Nephron (organoid): ENCODE data around the gene RNH1.

ENCODE experiments used
- H3K27ac Mint-ChIP-seq, 3 experiments: 2 replicates each; pipeline ENCODE4 v1.8.0; 2020; ENCODE audit warnings: mixed read lengths in 3 of 3, mild to moderate bottlenecking in 2 of 3, moderate library complexity in 1 of 3
- H3K27me3 Mint-ChIP-seq: 2 replicates; pipeline ENCODE4 v1.8.0; 2021; ENCODE audit warnings: low read depth, mild to moderate bottlenecking, moderate library complexity, mixed read lengths
- H3K36me3 Mint-ChIP-seq: 2 replicates; pipeline ENCODE4 v1.8.0; 2020; ENCODE audit warnings: low read depth, mixed read lengths
- H3K4me1 Mint-ChIP-seq: 2 replicates; pipeline ENCODE4 v1.8.0; 2020; ENCODE audit warnings: mixed read lengths
- H3K4me3 Mint-ChIP-seq, 3 experiments: 2 replicates each; pipeline ENCODE4 v1.8.0; 2020; ENCODE audit warnings: mild to moderate bottlenecking in 3 of 3, mixed read lengths in 3 of 3, moderate library complexity in 2 of 3
- H3K9me3 Mint-ChIP-seq: 2 replicates; pipeline ENCODE4 v1.8.0; 2020; ENCODE audit warnings: mixed read lengths
- TF ChIP-seq, protein P1 (sequence below), 3 experiments: fragments of 200-600 bp; sonication (generic); IDR thresholded peaks; one replicate each; pipeline ENCODE4 v1.5.0; 2021; ENCODE audit warnings: antibody characterized with exemption in 3 of 3; ENCODE audit not compliant: unreplicated experiment in 3 of 3

The RNH1 gene

DNA sequence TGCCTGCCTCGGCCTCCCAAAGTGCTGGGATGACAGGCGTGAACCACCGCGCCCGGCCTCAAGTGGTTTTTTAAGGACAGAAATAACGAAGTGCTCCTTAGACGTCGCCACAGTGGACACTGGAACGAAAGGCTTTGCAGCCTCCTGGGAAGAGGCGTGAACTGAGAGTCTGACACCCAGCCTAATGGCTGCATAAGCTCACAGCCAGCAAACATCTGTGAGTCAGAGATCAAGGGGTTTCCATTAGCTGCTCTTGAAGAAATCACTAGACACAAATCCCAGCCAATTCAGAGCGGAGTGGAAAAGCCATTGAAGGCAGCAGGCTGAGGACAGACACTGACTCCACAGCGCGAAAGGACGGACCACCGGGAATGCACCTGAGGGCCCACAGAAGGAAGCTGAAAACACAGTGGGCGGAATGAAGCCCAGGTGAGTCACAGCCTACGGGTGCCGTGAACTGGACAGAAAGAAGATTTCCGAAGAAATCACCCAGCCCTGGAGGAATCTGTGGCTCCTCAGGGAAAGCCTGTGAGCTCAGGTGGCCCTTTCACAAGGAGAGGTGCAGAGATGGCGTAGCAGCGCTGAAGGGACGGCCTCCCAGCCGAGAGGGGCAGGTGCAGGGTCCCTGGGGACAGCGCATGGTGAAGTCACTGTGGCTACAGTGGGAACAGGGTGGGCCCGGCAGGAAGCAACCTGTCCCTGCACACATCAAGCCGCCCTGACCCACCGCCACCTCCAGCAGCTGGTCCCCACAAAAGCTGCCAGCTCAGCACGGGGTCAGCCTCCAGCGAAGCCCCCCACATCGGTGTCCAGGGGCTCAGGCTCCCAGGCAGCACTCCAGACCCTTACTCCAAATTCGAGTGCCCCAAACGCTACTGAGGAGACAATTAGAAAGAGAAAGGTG, 41.9 kb upstream of the RNH1 start:
- Mint-ChIP-seq H3K27ac (no peak overlapping the region), H3K36me3 (no peaks in the 10 kb centered on the region), H3K27me3 (peaks cover 21% of the 10 kb centered on the region), H3K9me3 (no peaks in the 10 kb centered on the region), H3K4me1 (no peaks in the 10 kb centered on the region), H3K4me3 (no peak overlapping the region)
- TF ChIP-seq, protein P1, sequence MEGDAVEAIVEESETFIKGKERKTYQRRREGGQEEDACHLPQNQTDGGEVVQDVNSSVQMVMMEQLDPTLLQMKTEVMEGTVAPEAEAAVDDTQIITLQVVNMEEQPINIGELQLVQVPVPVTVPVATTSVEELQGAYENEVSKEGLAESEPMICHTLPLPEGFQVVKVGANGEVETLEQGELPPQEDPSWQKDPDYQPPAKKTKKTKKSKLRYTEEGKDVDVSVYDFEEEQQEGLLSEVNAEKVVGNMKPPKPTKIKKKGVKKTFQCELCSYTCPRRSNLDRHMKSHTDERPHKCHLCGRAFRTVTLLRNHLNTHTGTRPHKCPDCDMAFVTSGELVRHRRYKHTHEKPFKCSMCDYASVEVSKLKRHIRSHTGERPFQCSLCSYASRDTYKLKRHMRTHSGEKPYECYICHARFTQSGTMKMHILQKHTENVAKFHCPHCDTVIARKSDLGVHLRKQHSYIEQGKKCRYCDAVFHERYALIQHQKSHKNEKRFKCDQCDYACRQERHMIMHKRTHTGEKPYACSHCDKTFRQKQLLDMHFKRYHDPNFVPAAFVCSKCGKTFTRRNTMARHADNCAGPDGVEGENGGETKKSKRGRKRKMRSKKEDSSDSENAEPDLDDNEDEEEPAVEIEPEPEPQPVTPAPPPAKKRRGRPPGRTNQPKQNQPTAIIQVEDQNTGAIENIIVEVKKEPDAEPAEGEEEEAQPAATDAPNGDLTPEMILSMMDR (IDR thresholded peaks at IDR 0.05; ENCODE audit: unreplicated experiment in 3 of 3) = no peak

DNA sequence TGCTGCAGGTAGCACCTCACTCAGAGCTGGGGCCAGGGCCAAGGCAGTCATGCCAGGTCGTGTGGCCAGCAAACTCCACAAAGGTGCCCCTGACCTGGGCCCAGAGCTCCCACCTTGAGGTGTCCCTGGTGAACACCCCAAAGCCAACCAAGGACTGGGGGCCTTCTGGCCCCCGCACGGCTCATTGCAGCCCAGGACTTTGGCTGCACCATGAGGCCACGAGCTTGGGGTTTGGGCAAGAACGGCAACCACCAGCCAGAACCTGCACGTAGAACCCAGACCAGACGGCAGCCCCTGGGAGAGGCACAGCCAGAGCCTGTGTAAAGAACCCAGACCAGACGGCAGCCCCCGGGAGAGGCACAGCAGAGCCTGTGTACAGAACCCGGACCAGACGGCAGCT, 38.1 kb upstream of the RNH1 start:
- TF ChIP-seq, protein P1 (IDR thresholded peaks at IDR 0.05; ENCODE audit: unreplicated experiment in 3 of 3) = no peak
- H3K9me3 Mint-ChIP-seq = no peaks in the 10 kb centered on the region
- H3K4me3 Mint-ChIP-seq = no peak overlapping the region
- no peaks in the 10 kb centered on the region for H3K4me1 Mint-ChIP-seq
- no peaks in the 10 kb centered on the region for H3K36me3 Mint-ChIP-seq
- H3K27me3 Mint-ChIP-seq = peaks cover 11% of the 10 kb centered on the region
- H3K27ac Mint-ChIP-seq = no peak overlapping the region

DNA sequence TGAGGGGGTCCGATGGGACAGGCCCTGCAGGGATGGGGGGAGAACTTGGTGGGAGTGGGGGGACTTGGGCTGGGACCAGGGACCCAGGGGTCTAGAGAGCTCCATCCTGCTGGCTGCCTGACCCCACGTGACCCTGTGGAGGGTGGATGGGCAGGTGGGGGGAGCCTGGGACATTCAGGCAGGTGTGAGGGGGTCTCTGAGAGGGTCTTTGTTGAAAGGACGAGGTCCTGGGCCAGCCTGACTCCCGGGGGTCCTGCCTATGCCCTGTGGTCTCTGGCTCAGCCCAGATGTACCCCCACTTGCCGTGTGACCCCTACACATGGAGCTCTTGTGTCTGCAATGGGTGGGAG, 37.8 kb upstream of the RNH1 start:
- H3K27ac Mint-ChIP-seq = no peak overlapping the region
- H3K27me3 Mint-ChIP-seq = peaks cover 12% of the 10 kb centered on the region
- H3K9me3 Mint-ChIP-seq = no peaks in the 10 kb centered on the region
- TF ChIP-seq, protein P1 (IDR thresholded peaks at IDR 0.05; ENCODE audit: unreplicated experiment in 3 of 3) = no peak
- no peaks in the 10 kb centered on the region for H3K4me1 Mint-ChIP-seq
- H3K4me3 Mint-ChIP-seq = no peak overlapping the region
- H3K36me3 Mint-ChIP-seq = no peaks in the 10 kb centered on the region

DNA sequence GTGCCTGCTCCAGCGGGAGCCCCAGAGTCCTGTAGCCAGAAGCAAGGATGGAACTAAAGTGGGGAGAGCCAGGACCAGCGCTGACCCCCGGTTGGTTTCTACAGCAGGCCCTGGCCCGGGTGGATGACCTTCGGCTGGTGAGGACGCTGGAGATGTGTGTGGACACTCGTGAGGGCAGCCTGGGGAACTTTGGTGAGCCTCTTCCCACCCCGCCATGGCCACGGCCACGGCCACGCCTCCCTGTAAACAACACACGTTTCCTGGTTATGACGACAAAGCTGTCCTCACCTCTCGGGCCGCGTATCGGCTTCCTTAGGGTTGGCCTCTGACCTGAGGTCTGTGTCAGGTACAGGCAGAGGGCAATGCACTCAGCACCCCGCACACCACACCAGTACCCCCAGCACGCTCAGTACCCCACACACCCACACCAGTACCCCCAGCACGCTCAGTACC, 34.4 kb upstream of the RNH1 start:
- TF ChIP-seq, protein P1 (IDR thresholded peaks at IDR 0.05; ENCODE audit: unreplicated experiment in 3 of 3) = no peak

DNA sequence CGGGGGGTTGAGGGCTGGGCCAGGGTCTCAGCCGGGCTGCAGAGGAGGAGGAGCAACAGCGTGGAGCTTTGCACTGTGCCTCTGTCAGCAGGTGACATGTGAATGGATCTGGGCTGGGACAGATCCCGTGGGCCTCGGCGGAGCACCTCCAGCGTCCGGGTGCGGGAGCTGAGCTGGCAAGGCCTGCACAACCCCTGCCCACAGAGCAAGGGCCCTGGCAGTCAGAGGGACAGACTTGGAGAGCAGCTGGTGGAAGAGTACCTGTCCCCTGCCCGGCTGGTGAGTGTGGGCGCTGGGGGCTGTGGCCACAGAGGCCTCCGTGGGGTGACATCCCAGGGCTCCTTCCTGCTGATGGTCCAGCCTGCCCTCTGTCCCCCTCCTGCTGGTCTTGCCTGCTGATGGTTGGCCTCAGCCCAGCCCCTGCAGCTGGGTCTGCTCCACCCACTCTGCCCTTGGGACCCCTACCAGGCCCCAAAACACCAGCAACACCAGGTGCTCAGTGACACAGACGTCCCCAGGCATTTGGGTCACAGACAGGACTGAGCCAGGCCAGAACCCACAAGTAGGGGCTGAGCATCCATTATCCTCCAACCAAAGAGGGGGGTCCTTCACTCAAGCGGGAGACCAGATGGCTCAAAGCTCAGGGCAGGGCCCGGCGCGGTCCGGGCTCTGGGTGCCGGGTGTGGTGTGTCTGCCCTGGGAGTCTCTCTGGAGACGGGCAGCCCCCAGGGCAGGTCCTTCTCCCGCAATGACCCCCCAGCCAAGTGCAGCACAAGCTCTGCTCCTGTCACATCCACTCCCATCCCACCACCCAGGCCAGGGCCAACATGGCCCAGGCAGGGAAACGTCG, 33.8 kb upstream of the RNH1 start:
- Mint-ChIP-seq H3K4me1 (peaks cover 4% of the 10 kb centered on the region), H3K27me3 (peaks cover 23% of the 10 kb centered on the region), H3K4me3 (no peak overlapping the region), H3K27ac (no peak overlapping the region), H3K36me3 (no peaks in the 10 kb centered on the region), H3K9me3 (no peaks in the 10 kb centered on the region)
- TF ChIP-seq, protein P1 (IDR thresholded peaks at IDR 0.05; ENCODE audit: unreplicated experiment in 3 of 3) = no peak

More for the DNA sequence above, 34.4 kb upstream of the RNH1 start:
- H3K27me3 Mint-ChIP-seq = peaks cover 21% of the 10 kb centered on the region
- no peak overlapping the region for H3K4me3 Mint-ChIP-seq
- no peaks in the 10 kb centered on the region for H3K36me3 Mint-ChIP-seq
- no peaks in the 10 kb centered on the region for H3K9me3 Mint-ChIP-seq
- no peak overlapping the region for H3K27ac Mint-ChIP-seq
- H3K4me1 Mint-ChIP-seq = no peaks in the 10 kb centered on the region
